Smooth muscle cell (in vitro differentiated cells): ENCODE data around the gene ZFP91. TPM values are rescaled to one million over a fixed set of nuclear protein-coding genes. Genes with fewer than 3 reads are reported as not detected.

Experiments
- DNase-seq: peaks from one replicate; lab custom pipeline; 2025; ENCODE audit not compliant: unreplicated experiment; lab: John Stamatoyannopoulos, UW
- H2AFZ ChIP-seq: fragments of 200-600 bp; sonication (generic); 2 replicates; pipeline ENCODE4 v1.6.0; 2016; ENCODE audit warnings: antibody characterized with exemption, low read depth, mild to moderate bottlenecking
- H3F3A ChIP-seq: fragments of 200-600 bp; sonication (generic); 2 replicates; pipeline ENCODE4 v1.6.0; 2017; ENCODE audit warnings: antibody characterized with exemption, low read depth
- H3K27ac ChIP-seq: fragments of 200-600 bp; sonication (generic); 2 replicates; pipeline ENCODE4 v1.5.1; 2016; ENCODE audit warnings: low read depth, mild to moderate bottlenecking
- H3K27me3 ChIP-seq: fragments of 200-600 bp; sonication (generic); 2 replicates; pipeline ENCODE4 v1.6.1; 2016; ENCODE audit warnings: low read depth, mild to moderate bottlenecking
- H3K36me3 ChIP-seq: fragments of 200-600 bp; sonication (generic); 2 replicates; pipeline ENCODE4 v1.5.1; 2016; ENCODE audit warnings: low read depth
- H3K4me1 ChIP-seq: fragments of 200-600 bp; sonication (generic); 2 replicates; pipeline ENCODE4 v1.5.1; 2016; ENCODE audit warnings: low read depth
- H3K4me2 ChIP-seq: fragments of 200-600 bp; sonication (generic); 2 replicates; pipeline ENCODE4 v1.6.0; 2016; ENCODE audit warnings: mild to moderate bottlenecking
- H3K4me3 ChIP-seq: fragments of 200-600 bp; sonication (generic); 2 replicates; pipeline ENCODE4 v1.5.1; 2016; ENCODE audit warnings: mild to moderate bottlenecking
- H3K79me2 ChIP-seq: fragments of 200-600 bp; sonication (generic); 2 replicates; pipeline ENCODE4 v1.6.0; 2016; ENCODE audit warnings: low read depth, mild to moderate bottlenecking
- H3K9ac ChIP-seq: fragments of 200-600 bp; sonication (generic); 2 replicates; pipeline ENCODE4 v1.6.0; 2016; ENCODE audit warnings: low read depth
- H3K9me3 ChIP-seq: fragments of 200-600 bp; sonication (generic); replicated peaks from 2 replicates; pipeline ENCODE4 v1.5.1; 2016; ENCODE audit warnings: low read depth
- H4K20me1 ChIP-seq: fragments of 200-600 bp; sonication (generic); 2 replicates; pipeline ENCODE4 v1.6.0; 2016; ENCODE audit warnings: low read depth
- WGBS: methylation state at CpG from one replicate; pipeline ENCODE4 v1.1.7; 2016; ENCODE audit warnings: low lambda C conversion rate; 5-methylcytosine and 5-hydroxymethylcytosine counted together
- polyA plus RNA-seq: library from polyadenylated mRNA; unstranded; fragments of >200 nt; fragmentation: Nextera tagmentation; extraction: Ambion mirVana; gene quantifications from 2 replicates; pipeline ENCODE4 v1.2.1, GENCODE V29; 2016
- total RNA-seq: library from RNA; depleted of rRNA; stranded (reverse); fragments of >200 nt; gene quantifications from 2 replicates; pipeline ENCODE4 v1.2.3, GENCODE V29; 2014
- TF ChIP-seq, protein P1 (sequence below): fragments of 200-600 bp; sonication (generic); IDR thresholded peaks from 2 replicates; pipeline ENCODE4 v1.5.1; 2017; ENCODE audit warnings: borderline replicate concordance, mild to moderate bottlenecking, antibody characterized with exemption; ENCODE audit not compliant: insufficient read depth, poor library complexity, severe bottlenecking

The ZFP91 gene
- total and polyA plus RNA-seq, 2 experiments from 2014 or later = 14.5 to 47.4 TPM

DNA sequence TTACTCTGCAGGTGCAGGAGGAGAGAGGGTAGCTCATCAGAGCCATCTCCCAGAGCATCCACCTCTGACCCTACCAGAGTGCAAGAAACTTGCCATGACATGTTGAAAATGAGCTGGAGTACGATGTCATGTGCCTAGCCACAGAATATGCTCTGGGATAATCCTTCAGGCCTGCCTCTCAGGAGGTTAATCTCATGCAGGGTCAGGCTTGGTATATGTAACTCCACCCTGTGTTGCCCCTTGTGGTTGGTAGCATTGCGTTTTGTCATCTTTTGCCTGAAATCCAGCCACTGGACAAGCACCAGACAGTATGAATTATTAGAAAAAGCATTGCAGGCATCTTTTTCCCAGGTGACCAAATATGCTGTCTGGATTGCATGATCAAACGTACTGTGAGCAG lies 79.8 kb downstream of the ZFP91 start:
- H3K36me3 ChIP-seq = no peaks in the 10 kb centered on the region
- TF ChIP-seq, protein P1, sequence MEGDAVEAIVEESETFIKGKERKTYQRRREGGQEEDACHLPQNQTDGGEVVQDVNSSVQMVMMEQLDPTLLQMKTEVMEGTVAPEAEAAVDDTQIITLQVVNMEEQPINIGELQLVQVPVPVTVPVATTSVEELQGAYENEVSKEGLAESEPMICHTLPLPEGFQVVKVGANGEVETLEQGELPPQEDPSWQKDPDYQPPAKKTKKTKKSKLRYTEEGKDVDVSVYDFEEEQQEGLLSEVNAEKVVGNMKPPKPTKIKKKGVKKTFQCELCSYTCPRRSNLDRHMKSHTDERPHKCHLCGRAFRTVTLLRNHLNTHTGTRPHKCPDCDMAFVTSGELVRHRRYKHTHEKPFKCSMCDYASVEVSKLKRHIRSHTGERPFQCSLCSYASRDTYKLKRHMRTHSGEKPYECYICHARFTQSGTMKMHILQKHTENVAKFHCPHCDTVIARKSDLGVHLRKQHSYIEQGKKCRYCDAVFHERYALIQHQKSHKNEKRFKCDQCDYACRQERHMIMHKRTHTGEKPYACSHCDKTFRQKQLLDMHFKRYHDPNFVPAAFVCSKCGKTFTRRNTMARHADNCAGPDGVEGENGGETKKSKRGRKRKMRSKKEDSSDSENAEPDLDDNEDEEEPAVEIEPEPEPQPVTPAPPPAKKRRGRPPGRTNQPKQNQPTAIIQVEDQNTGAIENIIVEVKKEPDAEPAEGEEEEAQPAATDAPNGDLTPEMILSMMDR = no peak
- no peak overlapping the region for H2AFZ ChIP-seq
- H4K20me1 ChIP-seq = no peaks in the 10 kb centered on the region
- no peak overlapping the region for H3K4me3 ChIP-seq
- H3F3A ChIP-seq = no peaks in the 10 kb centered on the region
- no peaks in the 10 kb centered on the region for H3K27me3 ChIP-seq
- H3K9me3 ChIP-seq = no peaks in the 10 kb centered on the region
- no peak overlapping the region for H3K4me2 ChIP-seq
- no peak for DNase-seq
- no peak overlapping the region for H3K27ac ChIP-seq
- no peak overlapping the region for H3K9ac ChIP-seq
- no peaks in the 10 kb centered on the region for H3K4me1 ChIP-seq
- WGBS = 71% methylated on average over 3 of the region's 3 CpGs
- no peaks in the 10 kb centered on the region for H3K79me2 ChIP-seq

DNA sequence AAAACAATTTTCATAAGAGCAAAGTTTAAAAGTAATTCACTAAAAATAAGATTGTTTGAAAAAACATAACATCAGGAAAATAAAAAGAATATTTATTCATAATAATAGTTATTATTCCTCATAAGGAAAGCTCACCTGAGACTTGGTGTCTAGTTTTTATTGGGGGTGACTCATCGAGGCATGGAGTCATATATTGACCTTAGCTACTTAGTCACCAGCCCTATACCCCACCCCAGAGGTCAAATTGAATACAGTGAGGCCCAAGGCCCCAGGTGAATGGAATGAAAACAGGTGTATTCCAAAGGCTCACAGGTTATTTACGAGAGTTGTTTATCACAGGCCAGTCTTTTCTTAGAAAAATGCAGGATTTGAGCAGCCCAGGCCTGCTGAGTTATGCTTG lies 80.5 kb downstream of the ZFP91 start:
- 40% methylated on average over 2 of the region's 2 CpGs for WGBS
- no peak for DNase-seq
- Histone ChIP-seq H3K9ac (no peak overlapping the region), H3K27me3 (no peaks in the 10 kb centered on the region), H2AFZ (no peak overlapping the region), H3K9me3 (no peaks in the 10 kb centered on the region), H3K27ac (no peak overlapping the region), H3K36me3 (no peaks in the 10 kb centered on the region), H3K4me1 (no peaks in the 10 kb centered on the region), H3K79me2 (no peaks in the 10 kb centered on the region), H3K4me2 (no peak overlapping the region), H4K20me1 (no peaks in the 10 kb centered on the region), H3F3A (no peaks in the 10 kb centered on the region), H3K4me3 (no peak overlapping the region)
- TF ChIP-seq, protein P1 = no peak

DNA sequence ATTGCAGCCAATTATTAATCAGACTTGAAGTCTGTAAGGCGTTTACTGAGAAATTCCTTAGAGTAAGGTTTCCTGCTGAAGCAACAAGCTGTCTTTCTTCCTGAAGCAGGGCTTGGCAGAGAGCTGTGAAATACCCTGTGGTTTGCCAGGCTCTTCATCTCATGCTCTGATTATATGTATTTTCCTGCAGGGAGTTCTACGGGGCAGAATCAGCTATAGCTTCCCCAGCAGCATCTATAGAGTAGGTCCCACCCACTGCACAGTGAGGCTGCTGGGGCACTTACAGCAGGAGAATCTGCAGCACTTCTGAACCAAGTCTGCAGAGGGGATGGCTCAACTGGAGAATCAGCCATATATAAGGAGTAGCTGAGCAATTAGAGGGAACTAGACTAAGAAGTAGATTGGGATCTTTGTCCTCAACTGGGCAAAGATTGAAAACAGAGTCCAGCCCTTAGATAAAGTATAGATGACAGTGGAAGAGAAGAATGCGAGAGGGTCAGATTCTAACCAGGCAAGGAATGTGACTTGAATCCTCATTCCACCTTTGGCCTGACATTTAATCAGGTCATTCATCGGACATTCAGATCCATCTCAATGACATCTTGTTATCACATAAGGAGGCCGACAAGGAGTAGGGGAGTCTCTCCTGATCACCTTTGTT lies 81.2 kb downstream of the ZFP91 start:
- Histone ChIP-seq H3K4me1 (no peaks in the 10 kb centered on the region), H3K27me3 (no peaks in the 10 kb centered on the region), H3K4me3 (no peak overlapping the region), H4K20me1 (no peaks in the 10 kb centered on the region), H3K4me2 (no peak overlapping the region), H3K79me2 (no peaks in the 10 kb centered on the region), H2AFZ (no peak overlapping the region), H3K9ac (no peak overlapping the region), H3K27ac (no peak overlapping the region), H3K36me3 (no peaks in the 10 kb centered on the region), H3F3A (no peaks in the 10 kb centered on the region), H3K9me3 (no peaks in the 10 kb centered on the region)
- no peak for DNase-seq
- 78% methylated on average over 5 of the region's 5 CpGs for WGBS
- TF ChIP-seq, protein P1 = no peak

Other genes with a start within 250 kb of the ZFP91 start
- not detected in 2 replicates for gene OR5B17, start 220.0 kb upstream of the ZFP91 start, total RNA-seq
- gene OR5B17, start 220.0 kb upstream of the ZFP91 start, polyA plus RNA-seq = not detected in 2 replicates
- not detected in 2 replicates for gene OR5B3, start 172.2 kb upstream of the ZFP91 start, total RNA-seq
- not detected in 2 replicates for gene OR5B3, start 172.2 kb upstream of the ZFP91 start, polyA plus RNA-seq
- gene OR5B2, start 150.9 kb upstream of the ZFP91 start, total RNA-seq = not detected in 2 replicates
- gene OR5B2, start 150.9 kb upstream of the ZFP91 start, polyA plus RNA-seq = not detected in 2 replicates
- gene OR5B12, start 136.8 kb upstream of the ZFP91 start, total RNA-seq = not detected in 2 replicates
- gene OR5B12, start 136.8 kb upstream of the ZFP91 start, polyA plus RNA-seq = not detected in 2 replicates
- gene OR5B21, start 71.0 kb upstream of the ZFP91 start, total RNA-seq = not detected in 2 replicates
- gene OR5B21, start 71.0 kb upstream of the ZFP91 start, polyA plus RNA-seq = not detected in 2 replicates
- gene LPXN, start 3.2 kb upstream of the ZFP91 start, total RNA-seq = 1.9 and 2.1 TPM in 2 replicates
- gene LPXN, start 3.2 kb upstream of the ZFP91 start, polyA plus RNA-seq = 2.7 and 4.0 TPM in 2 replicates
- 2.2 and 3.9 TPM in 2 replicates for gene CNTF, start 43.6 kb downstream of the ZFP91 start, total RNA-seq
- 0.45 and 0.66 TPM in 2 replicates for gene CNTF, start 43.6 kb downstream of the ZFP91 start, polyA plus RNA-seq
- gene GLYAT, start 152.9 kb downstream of the ZFP91 start, total RNA-seq = not detected in 2 replicates
- not detected in 2 replicates for gene GLYAT, start 152.9 kb downstream of the ZFP91 start, polyA plus RNA-seq